Measurements from ENCODE around the gene SDK2. TPM values are rescaled to one million over a fixed set of nuclear protein-coding genes. Genes with fewer than 3 reads are reported as not detected.

The SDK2 gene
- total RNA-seq, 1 experiment from 2014 or later: 0.67 TPM

- no peak for TF ChIP-seq EZH2 (IDR thresholded peaks at IDR 0.05; ENCODE audit: borderline replicate concordance, low read depth, low read length, poor library complexity, severe bottlenecking)
- TF ChIP-seq, protein P1, sequence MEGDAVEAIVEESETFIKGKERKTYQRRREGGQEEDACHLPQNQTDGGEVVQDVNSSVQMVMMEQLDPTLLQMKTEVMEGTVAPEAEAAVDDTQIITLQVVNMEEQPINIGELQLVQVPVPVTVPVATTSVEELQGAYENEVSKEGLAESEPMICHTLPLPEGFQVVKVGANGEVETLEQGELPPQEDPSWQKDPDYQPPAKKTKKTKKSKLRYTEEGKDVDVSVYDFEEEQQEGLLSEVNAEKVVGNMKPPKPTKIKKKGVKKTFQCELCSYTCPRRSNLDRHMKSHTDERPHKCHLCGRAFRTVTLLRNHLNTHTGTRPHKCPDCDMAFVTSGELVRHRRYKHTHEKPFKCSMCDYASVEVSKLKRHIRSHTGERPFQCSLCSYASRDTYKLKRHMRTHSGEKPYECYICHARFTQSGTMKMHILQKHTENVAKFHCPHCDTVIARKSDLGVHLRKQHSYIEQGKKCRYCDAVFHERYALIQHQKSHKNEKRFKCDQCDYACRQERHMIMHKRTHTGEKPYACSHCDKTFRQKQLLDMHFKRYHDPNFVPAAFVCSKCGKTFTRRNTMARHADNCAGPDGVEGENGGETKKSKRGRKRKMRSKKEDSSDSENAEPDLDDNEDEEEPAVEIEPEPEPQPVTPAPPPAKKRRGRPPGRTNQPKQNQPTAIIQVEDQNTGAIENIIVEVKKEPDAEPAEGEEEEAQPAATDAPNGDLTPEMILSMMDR (conservative IDR thresholded peaks at IDR 0.05; ENCODE audit: low read depth, low read length): no peak
- no TSS peak for BruUV-seq (replicated peaks)
- no peaks in the 10 kb centered on the region for H3K27me3 ChIP-seq (replicated peaks; ENCODE audit: insufficient read depth, low read depth, low read length, poor library complexity)
- intact Hi-C loops (cut with micrococcal nuclease; ENCODE audit: unreplicated experiment): no loop called here
- ChIA-PET CTCF (no interaction called here), POLR2A (ENCODE audit: low non-redundant PET) (no interaction called here)
- no peak overlapping the region for H3K27ac ChIP-seq (ENCODE audit: low read depth, low read length, poor library complexity, severe bottlenecking)
- H3K9me3 ChIP-seq (ENCODE audit: low read depth, low read length, poor library complexity, severe bottlenecking): no peaks in the 10 kb centered on the region
- DNase-seq (ENCODE audit: low spot score): no peak
- no peaks in the 10 kb centered on the region for H3K36me3 ChIP-seq (ENCODE audit: insufficient read depth, low read length, poor library complexity, severe bottlenecking)
- H3K4me3 ChIP-seq (ENCODE audit: low read depth, low read length, poor library complexity, severe bottlenecking): no peak overlapping the region
- no peaks in the 10 kb centered on the region for H3K4me1 ChIP-seq (ENCODE audit: insufficient read depth, low read length, poor library complexity, severe bottlenecking)
These were observed 252.6 kb downstream of the SDK2 start for GRCh38 chr17:73391331-73392265.

GRCh38 chr17:73390851-73391250 lies 253.4 kb downstream of the SDK2 start:
- Histone ChIP-seq H3K36me3 (ENCODE audit: insufficient read depth, low read length, poor library complexity, severe bottlenecking) (no peaks in the 10 kb centered on the region), H3K9me3 (ENCODE audit: low read depth, low read length, poor library complexity, severe bottlenecking) (no peaks in the 10 kb centered on the region), H3K4me1 (ENCODE audit: insufficient read depth, low read length, poor library complexity, severe bottlenecking) (no peaks in the 10 kb centered on the region), H3K27ac (ENCODE audit: low read depth, low read length, poor library complexity, severe bottlenecking) (no peak overlapping the region), H3K4me3 (ENCODE audit: low read depth, low read length, poor library complexity, severe bottlenecking) (no peak overlapping the region), H3K27me3 (replicated peaks; ENCODE audit: insufficient read depth, low read depth, low read length, poor library complexity) (no peaks in the 10 kb centered on the region)
- DNase-seq (ENCODE audit: low spot score): no peak
- ChIA-PET POLR2A (ENCODE audit: low non-redundant PET) (no interaction called here), CTCF (no interaction called here)
- no TSS peak for BruUV-seq (replicated peaks)
- intact Hi-C loops (cut with micrococcal nuclease; ENCODE audit: unreplicated experiment): no loop called here
- no peak for TF ChIP-seq EZH2 (IDR thresholded peaks at IDR 0.05; ENCODE audit: borderline replicate concordance, low read depth, low read length, poor library complexity, severe bottlenecking)
- TF ChIP-seq, protein P1 (conservative IDR thresholded peaks at IDR 0.05; ENCODE audit: low read depth, low read length): no peak

DNA sequence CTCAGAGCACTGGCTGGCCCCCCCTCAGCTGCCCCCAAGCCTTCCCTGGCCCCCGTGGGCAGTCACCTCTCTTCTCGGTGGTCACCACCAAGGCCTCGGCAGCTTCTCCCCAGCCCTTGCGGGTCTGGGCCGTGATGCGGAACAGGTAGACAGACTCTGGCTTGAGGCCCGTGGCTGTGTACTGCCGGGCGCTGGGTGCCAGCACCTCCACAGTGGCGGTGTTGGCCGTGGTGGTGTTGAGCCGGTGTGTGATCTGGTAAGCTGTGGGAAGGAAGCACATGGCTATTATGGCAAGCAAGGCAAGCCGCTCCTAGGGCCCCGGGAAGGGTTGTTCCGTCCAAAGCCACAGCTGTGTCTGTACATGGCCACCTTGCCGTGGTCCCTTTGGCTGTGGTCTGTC lies 254.0 kb downstream of the SDK2 start:
- Histone ChIP-seq H3K27ac (ENCODE audit: low read depth, low read length, poor library complexity, severe bottlenecking) (no peak overlapping the region), H3K9me3 (ENCODE audit: low read depth, low read length, poor library complexity, severe bottlenecking) (no peaks in the 10 kb centered on the region), H3K36me3 (ENCODE audit: insufficient read depth, low read length, poor library complexity, severe bottlenecking) (no peaks in the 10 kb centered on the region), H3K4me1 (ENCODE audit: insufficient read depth, low read length, poor library complexity, severe bottlenecking) (no peaks in the 10 kb centered on the region), H3K4me3 (ENCODE audit: low read depth, low read length, poor library complexity, severe bottlenecking) (no peak overlapping the region), H3K27me3 (replicated peaks; ENCODE audit: insufficient read depth, low read depth, low read length, poor library complexity) (no peaks in the 10 kb centered on the region)
- no peak for TF ChIP-seq EZH2 (IDR thresholded peaks at IDR 0.05; ENCODE audit: borderline replicate concordance, low read depth, low read length, poor library complexity, severe bottlenecking)
- TF ChIP-seq, protein P1 (conservative IDR thresholded peaks at IDR 0.05; ENCODE audit: low read depth, low read length): no peak
- POLR2A ChIA-PET (ENCODE audit: low non-redundant PET): no interaction called here
- BruUV-seq (replicated peaks): no TSS peak
- DNase-seq (ENCODE audit: low spot score): no peak
- CTCF ChIA-PET: no interaction called here
- intact Hi-C loops (cut with micrococcal nuclease; ENCODE audit: unreplicated experiment): no loop called here
